Activated T-cell treated with anti-CD3 and anti-CD28 coated beads for 48 hours (primary cell): Measurements from ENCODE around the gene PDCL2.
"Not testable (repeated sequence)": the region's sequence is repeated elsewhere in the genome, so short reads cannot be mapped to it uniquely, and the experiment has no call there.

Experiments
- DNase-seq: peaks from one replicate; pipeline ENCODE4 v3.0.0-alpha.2; 2020; ENCODE audit warnings: low read depth

PDCL2 gene

DNA sequence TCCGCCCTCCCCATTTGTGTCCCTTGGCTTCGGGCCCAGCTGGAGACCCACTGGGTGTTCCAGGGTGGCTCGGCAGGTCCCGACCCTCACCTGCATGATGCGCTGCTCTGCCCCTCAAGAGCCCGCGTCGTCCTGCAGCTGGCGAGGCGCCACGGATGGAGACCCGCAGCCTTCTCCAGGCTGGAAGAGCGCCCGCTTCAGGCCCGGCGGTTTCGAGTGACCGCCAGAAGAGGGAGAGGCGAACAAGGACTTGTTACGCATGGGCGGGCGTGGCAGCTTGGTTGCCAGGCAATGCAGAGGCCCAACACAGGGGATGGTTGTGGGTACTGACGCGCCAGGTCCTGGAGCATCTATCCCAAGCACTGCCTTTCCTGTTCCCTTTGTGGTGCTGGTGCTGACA lies at the start of gene PDCL2:
TSS of gene PDCL2 (minus strand) at position 232 of the 400 bp plus-strand sequence. CDS start at position 96, 136 bp downstream.
- no peak for DNase-seq

DNA sequence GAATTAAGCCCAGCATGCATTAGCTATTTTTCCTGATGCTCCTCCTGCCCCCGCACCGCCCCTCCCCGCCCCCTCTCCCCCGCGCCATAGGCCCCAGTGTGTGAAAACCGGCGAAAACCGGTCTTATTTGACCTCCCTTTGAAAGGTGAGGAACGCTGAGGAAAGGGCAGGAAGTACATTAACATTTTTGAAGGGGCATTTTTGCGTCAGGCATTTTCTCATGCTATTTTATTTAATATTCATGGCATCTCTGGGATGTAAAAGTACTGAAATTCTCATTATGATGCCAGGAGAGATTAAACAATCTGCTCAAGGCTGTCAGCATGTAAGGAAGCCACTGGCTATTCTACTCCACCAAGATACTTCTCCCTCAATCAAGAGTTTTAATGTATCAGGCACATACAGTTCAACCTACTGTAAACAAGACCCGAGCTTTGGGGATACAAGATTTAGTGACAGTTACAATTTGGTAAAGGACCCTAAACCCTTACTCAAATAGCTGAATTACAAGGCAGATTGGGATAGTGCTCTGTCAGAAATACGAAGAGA lies 45.3 kb upstream of the PDCL2 start:
- DNase-seq, result no peak

DNA sequence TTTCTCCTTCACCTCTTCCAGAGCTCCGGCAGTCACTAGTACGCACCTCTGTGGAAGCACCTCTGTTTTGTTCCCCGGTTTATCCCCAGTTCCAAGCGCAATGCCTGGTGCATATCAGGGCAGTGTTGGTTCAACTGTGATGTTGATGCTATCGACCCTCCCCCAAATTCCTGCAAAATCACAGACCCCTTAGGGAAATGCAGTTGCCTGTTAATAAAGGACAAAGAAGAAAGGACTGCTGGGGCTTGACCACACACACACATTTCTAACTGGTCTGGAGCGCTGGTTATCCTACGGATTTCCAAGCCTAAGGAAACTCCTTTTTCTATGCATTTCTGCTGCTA lies 44.6 kb upstream of the PDCL2 start:
- DNase-seq, result no peak

GRCh38 chr4:55635741-55636655 lies 44.0 kb upstream of the PDCL2 start, which contains the start of gene NMU:
Gene NMU (minus strand): TSS chr4:55636298. CDS start chr4:55636192, 106 bp downstream.
- DNase-seq, result peak; percentile 36

GRCh38 chr4:55635282-55635681 lies 43.2 kb upstream of the PDCL2 start:
- DNase-seq, result no peak

DNA sequence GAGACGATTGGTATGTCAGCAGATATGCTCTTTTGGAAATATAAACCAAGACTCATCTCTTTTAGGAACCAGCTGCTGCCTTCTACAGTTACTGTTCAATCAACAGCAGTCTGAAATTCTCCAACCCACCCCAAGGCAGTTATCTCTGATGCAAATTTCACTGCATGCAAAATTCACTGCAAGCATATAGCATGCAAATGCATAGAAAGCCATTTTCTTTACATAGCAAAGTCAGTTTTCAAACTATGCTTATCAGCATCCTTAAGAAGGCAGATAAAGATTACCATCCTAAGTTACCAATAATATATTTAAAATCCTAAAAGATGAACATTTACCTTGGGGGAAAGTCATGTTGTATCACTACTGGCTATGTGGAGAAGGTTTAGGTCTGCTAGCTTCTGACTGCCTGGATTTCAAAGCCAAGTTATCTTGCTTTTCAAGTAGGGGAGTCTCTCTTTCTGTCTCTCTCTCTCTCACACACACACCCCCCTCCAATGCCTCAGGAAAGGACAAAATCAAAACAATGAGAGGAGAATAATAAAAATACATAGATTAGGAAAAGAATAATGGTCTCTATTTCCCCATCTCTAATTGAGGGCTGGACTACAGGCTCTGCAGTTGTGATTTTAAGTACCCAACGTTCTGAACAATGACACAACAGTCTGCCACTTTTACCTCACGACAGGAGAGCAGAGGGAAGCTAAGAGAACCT lies 42.5 kb upstream of the PDCL2 start:
- DNase-seq, result no peak

- no peak for DNase-seq
These were observed 41.9 kb upstream of the PDCL2 start for GRCh38 chr4:55633903-55634302.

DNA sequence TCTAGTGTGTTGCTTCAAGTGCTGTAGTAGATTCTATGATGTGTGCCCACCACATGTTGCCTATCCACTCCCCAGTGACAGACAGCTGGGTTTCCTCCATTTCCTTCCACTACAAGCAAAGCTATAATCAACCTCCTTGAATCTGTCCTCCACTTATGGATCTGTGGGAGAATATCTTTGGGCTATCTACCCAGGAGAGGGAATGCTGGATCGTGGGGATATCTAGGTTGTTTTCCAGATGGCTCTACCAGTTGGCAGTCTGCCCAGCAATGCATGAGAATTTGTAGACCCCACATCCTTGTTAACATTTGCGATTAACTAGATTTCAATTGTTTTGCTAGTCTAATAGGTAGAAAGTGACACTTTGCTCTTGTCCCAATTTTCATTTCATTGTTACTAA lies 33.8 kb upstream of the PDCL2 start:
- no peak for DNase-seq

GRCh38 chr4:55624063-55624462 lies 32.0 kb upstream of the PDCL2 start:
- DNase-seq, result not testable (repeated sequence)

DNA sequence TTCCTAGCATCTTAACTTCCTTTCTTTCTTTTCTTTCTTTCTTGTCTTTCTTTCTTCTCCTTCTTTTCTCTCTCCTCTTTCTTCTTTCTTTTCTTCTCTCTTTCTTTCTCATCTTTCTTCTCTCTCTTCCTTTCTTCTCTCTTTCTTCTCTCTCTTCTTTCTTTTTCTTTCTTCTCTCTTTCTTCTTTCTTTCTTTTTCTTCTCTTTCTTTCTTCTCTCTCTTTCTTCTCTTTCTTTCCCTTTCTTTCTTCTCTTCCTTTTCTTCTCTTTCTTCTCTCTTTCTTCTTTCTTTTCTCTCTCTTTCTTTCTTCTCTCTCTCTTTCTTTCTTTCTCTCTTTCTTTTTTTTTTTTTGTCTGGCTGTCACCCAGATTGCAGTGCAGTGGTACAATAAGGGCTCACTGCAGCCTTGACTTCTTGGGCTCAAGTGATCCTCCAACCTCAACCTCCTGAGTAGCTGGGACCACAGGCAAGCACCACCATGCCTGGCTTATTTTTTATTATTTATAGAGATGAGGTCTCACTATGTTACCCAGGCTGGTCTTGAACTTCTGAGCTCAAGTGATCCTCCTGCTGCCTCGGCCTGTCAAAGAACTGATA lies 26.6 kb upstream of the PDCL2 start:
- no peak for DNase-seq

DNA sequence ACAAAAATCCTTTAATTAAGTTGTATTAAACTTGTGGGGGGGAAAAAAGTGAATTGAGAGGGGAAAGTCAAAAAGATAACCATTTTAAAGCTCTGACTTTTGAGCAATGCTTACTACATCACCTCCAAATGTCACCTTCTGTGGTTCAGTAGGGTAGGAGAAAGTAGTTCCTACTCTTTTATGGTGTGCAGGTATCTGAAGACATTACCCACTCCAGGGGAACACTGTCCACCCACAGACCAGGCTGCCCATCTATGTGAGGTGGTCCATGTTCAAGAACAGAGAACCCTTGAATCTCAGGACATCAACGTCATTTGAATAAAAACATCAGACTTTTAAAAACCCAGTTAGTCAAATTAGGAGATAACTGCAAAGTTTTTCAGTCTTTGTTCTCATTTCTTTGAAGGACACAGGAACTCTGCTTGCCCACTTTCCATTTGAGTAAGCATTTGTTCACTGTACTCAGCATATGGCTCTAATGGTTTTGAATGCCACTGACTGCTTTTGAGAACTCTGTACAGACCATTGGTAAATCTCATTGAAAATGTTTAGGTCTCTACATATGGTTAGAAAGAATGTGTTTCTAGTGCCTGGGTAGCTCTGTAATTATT lies 25.6 kb upstream of the PDCL2 start:
- no peak for DNase-seq

GRCh38 chr4:55615008-55615407 lies 23.0 kb upstream of the PDCL2 start:
- no peak for DNase-seq

GRCh38 chr4:55613621-55614020 lies 21.6 kb upstream of the PDCL2 start:
- DNase-seq, result no peak

GRCh38 chr4:55612341-55612740 lies 20.3 kb upstream of the PDCL2 start:
- no peak for DNase-seq

- no peak for DNase-seq
These were observed 19.5 kb upstream of the PDCL2 start for GRCh38 chr4:55611358-55612059.

DNA sequence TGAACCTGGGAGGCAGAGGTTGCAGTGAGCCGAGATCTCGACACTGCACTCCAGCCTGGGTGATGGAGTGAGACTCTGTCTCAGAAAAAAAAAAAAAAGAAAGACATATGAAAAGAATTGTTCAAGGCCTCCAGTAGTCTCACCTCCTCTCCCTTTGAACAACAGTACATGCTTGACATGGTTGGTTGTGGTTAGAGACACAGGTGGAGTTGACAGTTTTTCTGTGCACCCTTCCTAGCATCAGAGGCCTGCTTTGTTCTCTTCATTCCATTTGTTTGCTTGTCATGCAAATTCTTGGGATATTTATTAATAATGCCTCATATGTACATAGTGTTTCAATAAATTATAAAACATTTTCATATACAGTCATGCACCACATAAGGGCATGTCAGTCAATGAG lies 18.3 kb upstream of the PDCL2 start:
- no peak for DNase-seq

DNA sequence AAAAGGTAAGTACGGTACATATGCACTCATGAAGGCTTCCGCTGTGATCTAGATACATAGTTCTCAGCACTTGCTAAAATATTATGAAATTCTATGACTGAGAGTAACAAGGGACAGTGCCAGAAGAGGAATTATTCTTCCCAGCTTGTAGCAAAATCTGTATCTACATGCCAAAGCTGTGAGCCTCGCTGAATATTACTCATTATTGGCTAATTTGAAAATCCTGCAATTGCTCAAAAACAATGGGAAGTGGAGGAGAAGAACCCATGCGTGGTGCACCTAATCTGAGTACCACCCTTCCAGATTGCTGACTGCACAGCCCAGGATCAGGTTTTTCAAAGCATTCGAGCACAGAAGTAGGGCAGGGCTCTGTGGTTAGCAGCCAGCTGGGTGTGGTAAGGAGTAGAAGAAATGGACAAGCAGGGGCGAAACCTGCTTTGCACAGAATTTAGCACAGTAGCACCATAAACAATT lies 17.4 kb upstream of the PDCL2 start:
- no peak for DNase-seq

DNA sequence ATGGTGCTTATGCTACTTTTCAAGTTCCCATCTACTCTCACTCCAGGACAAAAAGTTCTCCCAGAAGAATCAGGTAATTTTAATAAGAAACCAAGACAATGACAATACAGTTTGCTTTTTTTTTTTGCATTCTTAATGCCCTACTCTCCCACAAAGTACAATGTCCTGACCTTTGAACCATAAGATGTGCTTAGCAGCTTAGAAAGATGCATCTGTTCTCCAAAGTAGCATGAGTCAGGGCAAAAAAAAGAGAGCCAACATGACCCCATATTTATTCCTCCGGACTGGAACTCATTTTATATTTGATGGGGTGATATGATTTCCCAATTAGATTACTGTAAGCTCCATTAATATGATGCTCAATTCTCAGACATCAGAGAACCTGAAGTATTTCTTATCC lies 16.5 kb upstream of the PDCL2 start:
- DNase-seq, result no peak

GRCh38 chr4:55604996-55605395 lies 13.0 kb upstream of the PDCL2 start:
- no peak for DNase-seq

- DNase-seq, result no peak
These were observed 8.6 kb upstream of the PDCL2 start for GRCh38 chr4:55600640-55601039.

GRCh38 chr4:55598641-55599040 lies 6.6 kb upstream of the PDCL2 start:
- no peak for DNase-seq
